ENCODE results near the gene RRAGA.
"Not testable (repeated sequence)": the region's sequence is repeated elsewhere in the genome, so short reads cannot be mapped to it uniquely, and the experiment has no call there.

Gene RRAGA

DNA sequence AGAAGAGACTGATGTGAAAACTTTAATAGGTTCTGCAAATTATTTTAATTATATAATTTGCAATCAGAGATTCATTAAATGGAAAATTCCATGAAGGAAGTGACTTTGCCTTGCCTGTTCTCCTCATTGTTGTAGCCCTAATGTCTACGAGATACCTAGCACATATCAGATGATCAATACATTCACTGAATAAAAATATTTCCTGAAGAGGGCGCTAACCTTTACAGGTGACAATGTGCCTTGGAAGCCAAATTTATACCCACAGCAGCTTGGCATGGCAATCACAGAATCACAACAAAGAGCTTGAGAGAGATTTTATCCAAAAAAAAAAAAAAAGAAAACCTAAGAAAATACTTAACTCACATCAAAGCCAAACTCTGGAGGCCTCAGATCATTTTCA lies 36.1 kb downstream of the RRAGA start:
- TF ChIP-seq, protein P1, sequence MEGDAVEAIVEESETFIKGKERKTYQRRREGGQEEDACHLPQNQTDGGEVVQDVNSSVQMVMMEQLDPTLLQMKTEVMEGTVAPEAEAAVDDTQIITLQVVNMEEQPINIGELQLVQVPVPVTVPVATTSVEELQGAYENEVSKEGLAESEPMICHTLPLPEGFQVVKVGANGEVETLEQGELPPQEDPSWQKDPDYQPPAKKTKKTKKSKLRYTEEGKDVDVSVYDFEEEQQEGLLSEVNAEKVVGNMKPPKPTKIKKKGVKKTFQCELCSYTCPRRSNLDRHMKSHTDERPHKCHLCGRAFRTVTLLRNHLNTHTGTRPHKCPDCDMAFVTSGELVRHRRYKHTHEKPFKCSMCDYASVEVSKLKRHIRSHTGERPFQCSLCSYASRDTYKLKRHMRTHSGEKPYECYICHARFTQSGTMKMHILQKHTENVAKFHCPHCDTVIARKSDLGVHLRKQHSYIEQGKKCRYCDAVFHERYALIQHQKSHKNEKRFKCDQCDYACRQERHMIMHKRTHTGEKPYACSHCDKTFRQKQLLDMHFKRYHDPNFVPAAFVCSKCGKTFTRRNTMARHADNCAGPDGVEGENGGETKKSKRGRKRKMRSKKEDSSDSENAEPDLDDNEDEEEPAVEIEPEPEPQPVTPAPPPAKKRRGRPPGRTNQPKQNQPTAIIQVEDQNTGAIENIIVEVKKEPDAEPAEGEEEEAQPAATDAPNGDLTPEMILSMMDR (IDR thresholded peaks at IDR 0.05), result no peak
- no peak for DNase-seq (ENCODE audit: low spot score)
- Histone ChIP-seq H3K27ac (no peak overlapping the region), H3K4me3 (no peak overlapping the region)

DNA sequence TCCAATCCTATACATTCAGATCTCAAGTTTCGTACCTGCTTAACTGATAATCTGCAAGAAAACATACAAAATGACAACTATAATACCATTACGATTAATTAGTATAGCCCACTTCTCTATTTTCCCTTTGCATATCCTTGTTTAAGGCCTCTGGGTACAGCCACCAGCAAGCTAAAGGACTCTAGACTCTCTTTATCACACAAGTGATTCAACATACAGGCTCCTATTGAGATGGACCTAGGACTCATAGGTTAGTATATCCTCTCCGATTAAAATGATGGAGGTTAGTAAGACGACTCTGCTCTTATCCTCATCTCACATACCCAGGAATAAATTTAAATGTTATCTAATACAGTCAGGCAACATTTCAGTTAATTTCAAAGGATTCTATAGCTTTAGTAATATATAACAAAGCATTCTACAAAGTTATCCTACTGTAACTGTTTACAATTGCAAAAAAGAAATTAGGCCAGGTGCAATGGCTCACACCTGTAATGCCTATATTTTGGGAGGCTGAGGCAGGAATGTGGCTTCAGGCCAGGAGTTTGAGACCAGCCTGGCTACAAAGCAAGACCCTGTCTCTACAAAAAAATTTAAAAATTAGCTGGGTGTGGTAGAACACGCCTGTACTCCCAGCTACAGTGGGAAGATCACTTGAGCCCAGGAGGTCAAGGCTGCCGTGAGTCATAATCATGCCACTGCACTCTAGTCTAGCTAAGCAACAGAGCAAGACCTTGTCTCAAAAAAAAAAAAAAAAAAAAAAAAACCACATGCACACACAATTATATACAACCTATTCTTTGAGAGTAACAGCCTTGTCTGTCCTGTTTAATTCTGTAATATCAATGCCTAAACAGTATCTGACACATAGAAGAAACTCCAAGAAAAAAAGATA lies 38.1 kb downstream of the RRAGA start:
- no peak for DNase-seq (ENCODE audit: low spot score)
- H3K4me3 ChIP-seq, result no peak overlapping the region
- no peak overlapping the region for H3K27ac ChIP-seq
- TF ChIP-seq, protein P1 (IDR thresholded peaks at IDR 0.05), result no peak

DNA sequence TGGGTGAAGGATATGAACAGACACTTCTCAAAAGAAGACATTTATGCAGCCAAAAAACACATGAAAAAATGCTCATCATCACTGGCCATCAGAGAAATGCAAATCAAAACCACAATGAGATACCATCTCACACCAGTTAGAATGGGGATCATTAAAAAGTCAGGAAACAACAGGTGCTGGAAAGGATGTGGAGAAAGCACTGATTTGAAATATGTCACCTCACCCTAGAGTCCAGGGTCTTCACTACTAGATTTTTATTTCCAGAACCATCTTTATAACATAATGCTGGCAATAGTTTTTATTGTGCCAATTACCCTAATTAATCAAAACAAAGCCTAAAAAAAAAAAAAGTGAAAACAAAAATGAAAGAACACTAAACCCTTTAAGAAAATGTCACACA lies 48.2 kb downstream of the RRAGA start:
- DNase-seq (ENCODE audit: low spot score); H3K27ac ChIP-seq; H3K4me3 ChIP-seq: not testable (repeated sequence)

Measured in coronary artery (tissue), 2 donors.